GM18873 (cell line): Measurements from ENCODE around the gene STAC3.

ENCODE experiments used
- ATAC-seq: cut with Tn5 transposase; IDR thresholded peaks from one replicate; pipeline ENCODE4 v1.9.1; 2021; ENCODE audit warnings: mild to moderate bottlenecking, moderate library complexity, moderate number of reproducible peaks; ENCODE audit not compliant: unreplicated experiment, low FRiP score

STAC3 gene

DNA sequence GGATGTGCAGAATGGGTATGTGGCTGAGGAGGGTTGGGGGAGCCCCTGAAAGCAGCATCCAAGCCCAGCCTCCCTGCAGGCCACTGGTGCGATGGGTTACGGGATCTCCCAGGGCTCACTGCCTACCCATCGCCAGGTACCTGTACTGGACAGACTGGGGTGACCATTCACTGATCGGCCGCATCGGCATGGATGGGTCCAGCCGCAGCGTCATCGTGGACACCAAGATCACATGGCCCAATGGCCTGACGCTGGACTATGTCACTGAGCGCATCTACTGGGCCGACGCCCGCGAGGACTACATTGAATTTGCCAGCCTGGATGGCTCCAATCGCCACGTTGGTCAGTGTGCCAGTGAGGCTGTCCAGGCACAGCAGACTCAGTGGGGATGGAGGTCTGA lies 52.7 kb downstream of the STAC3 start:
- ATAC-seq = no peak

- no peak for ATAC-seq
These were observed 54.0 kb downstream of the STAC3 start for GRCh38 chr12:57196956-57197355.

- ATAC-seq = no peak
These were observed 54.5 kb downstream of the STAC3 start for GRCh38 chr12:57196439-57196838.

- ATAC-seq = no peak
These were observed 55.2 kb downstream of the STAC3 start for GRCh38 chr12:57195611-57196371.

DNA sequence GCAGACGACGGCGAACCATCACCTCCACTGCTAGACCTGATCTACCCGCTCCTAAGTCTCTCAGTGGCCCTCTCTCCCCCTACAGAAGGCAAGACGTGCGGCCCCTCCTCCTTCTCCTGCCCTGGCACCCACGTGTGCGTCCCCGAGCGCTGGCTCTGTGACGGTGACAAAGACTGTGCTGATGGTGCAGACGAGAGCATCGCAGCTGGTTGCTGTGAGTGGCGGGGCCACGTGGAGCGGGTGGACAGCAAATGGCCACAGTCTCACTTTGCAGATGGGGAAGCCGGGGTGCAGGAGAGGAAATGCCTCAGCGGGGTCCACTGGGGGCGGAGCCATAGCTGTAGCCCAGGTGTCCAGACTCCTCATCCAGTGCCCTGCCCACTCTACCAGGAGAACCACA lies 55.8 kb downstream of the STAC3 start:
- ATAC-seq = no peak

DNA sequence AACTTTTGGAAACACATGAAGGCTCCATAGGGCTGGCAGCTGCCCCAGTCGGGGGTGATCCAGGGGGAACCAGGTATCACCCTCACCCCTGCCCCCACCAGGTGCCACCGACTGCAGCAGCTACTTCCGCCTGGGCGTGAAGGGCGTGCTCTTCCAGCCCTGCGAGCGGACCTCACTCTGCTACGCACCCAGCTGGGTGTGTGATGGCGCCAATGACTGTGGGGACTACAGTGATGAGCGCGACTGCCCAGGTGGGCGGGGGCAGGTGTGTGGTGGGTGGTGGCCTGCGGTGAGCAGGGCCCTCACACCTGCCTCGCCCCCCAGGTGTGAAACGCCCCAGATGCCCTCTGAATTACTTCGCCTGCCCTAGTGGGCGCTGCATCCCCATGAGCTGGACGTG lies 56.7 kb downstream of the STAC3 start:
- no peak for ATAC-seq

DNA sequence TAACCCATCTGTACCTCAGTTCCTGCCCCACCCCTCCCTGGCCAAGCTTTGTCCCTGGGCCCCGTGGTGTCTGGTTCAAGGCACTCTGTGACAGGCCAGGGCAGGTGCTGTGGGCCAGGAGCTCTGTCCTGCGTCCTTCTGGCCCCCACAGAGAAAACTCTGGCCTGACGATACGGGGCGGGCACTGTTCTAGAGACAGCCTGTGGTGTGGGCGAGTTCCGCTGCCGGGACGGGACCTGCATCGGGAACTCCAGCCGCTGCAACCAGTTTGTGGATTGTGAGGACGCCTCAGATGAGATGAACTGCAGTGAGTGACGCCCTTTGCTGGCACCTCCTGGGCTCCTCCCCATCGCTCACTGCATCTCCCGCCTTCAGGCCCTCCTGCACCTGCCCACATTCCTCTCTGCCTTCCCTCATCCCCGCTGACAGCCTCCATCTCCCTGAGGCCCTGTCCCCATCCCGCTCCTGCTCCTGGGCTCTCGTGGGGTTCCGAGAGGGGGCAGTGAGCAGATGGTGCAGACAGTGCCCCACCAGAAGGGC lies 57.2 kb downstream of the STAC3 start:
- ATAC-seq = no peak
